Breast epithelium (tissue), 3 donors: ENCODE results near the gene ATP8B4.

ENCODE experiments used
- POLR2A ChIP-seq: fragments of 450-650 bp; IDR thresholded peaks from one replicate; pipeline ENCODE4 v1.6.1; 2016; ENCODE audit warnings: antibody characterized with exemption, mild to moderate bottlenecking, moderate library complexity
- POLR2AphosphoS5 ChIP-seq, 3 donors: sonication (generic); formaldehyde crosslinking; IDR thresholded peaks; one replicate each; pipeline ENCODE4 v1.6.1; 2017; ENCODE audit warnings: antibody characterized with exemption in 3 of 3
- TF ChIP-seq, protein P1 (sequence below), 3 donors: fragments of 450-650 bp; IDR thresholded peaks; one replicate each; pipeline ENCODE4 v1.5.1; 2016 to 2017; ENCODE audit warnings: antibody characterized with exemption in 3 of 3, mild to moderate bottlenecking in 3 of 3, moderate library complexity in 3 of 3

DNA sequence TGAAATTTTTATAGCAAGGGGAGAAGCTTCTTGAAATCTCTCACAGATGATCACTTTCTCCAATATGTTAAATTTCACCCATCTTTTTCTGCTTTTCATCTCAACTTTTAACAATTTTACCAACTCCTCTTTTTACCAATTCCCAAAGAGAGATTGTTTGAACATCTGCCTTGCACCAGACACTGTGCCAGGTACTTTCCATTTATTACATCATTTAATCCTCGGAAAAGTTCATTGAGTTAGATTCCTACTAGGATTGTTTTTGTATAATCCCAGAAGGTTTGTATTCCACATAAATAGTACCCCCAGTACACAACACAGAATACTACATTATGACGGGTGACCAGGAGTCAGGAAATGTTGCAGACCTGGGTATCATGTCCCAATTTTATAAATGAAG lies 74.1 kb downstream of the ATP8B4 start:
- TF ChIP-seq, protein P1, sequence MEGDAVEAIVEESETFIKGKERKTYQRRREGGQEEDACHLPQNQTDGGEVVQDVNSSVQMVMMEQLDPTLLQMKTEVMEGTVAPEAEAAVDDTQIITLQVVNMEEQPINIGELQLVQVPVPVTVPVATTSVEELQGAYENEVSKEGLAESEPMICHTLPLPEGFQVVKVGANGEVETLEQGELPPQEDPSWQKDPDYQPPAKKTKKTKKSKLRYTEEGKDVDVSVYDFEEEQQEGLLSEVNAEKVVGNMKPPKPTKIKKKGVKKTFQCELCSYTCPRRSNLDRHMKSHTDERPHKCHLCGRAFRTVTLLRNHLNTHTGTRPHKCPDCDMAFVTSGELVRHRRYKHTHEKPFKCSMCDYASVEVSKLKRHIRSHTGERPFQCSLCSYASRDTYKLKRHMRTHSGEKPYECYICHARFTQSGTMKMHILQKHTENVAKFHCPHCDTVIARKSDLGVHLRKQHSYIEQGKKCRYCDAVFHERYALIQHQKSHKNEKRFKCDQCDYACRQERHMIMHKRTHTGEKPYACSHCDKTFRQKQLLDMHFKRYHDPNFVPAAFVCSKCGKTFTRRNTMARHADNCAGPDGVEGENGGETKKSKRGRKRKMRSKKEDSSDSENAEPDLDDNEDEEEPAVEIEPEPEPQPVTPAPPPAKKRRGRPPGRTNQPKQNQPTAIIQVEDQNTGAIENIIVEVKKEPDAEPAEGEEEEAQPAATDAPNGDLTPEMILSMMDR (IDR thresholded peaks at IDR 0.05): no peak
- TF ChIP-seq POLR2A: no peak
- no peak for TF ChIP-seq POLR2AphosphoS5 (IDR thresholded peaks at IDR 0.05)
